HepG2 (cell line): ENCODE results near the gene PTPRM. TPM values are rescaled to one million over a fixed set of nuclear protein-coding genes. Genes with fewer than 3 reads are reported as not detected.

Source experiments
- ATAC-seq: fragments of 200-7000 bp; cut with Tn5 transposase; 3 replicates; pipeline ENCODE4 v1.9.1; 2020; ENCODE audit warnings: mild to moderate bottlenecking, moderate library complexity
- BruUV-seq: library from RNA; stranded (reverse); fragments of 400-500 nt; replicated peaks from 2 replicates; lab custom pipeline; 2021; lab: Mats Ljungman, UMichigan
- CTCF ChIA-PET: fragments of 300-600 bp; formaldehyde crosslinking; extraction: SDS; loops from one replicate; lab custom pipeline; 2021; ENCODE audit warnings: low total read pairs, inconsistent platforms, low intra/inter-chr PET ratio; lab: Yijun Ruan, JAX
- POLR2A ChIA-PET: fragments of 350-600 bp; sonication (Branson Sonifier 250); formaldehyde crosslinking; loops from one replicate; lab custom pipeline; 2020; ENCODE audit warnings: antibody characterized with exemption, inconsistent platforms; lab: Yijun Ruan, JAX
- DNase-seq: peaks from one replicate; pipeline ENCODE4 v3.0.0-alpha.2; 2015; ENCODE audit warnings: low spot score
- FAIRE-seq: peaks from 3 replicates; lab custom pipeline; 2011; peaks lifted over from hg19 to GRCh38; lab: Jason Lieb, UNC
- H2AFZ ChIP-seq: one replicate; pipeline ENCODE4 v1.6.1; 2011; ENCODE audit warnings: low read length, inconsistent platforms
- H3K27ac ChIP-seq: fragments of 300-600 bp; 3 replicates; pipeline ENCODE4 v1.8.0; 2011; ENCODE audit warnings: mixed run types, mild to moderate bottlenecking, mixed read lengths, low read length, inconsistent platforms; ENCODE audit not compliant: insufficient read depth; ENCODE audit errors: extremely low read length
- H3K27me3 ChIP-seq, 2 experiments: fragments of 200-600 bp in 1 of 2; 2 replicates in 1 of 2; 3 replicates in 1 of 2; pipeline versions ENCODE4 v1.6.0 to v1.8.0; 2011; ENCODE audit warnings: low read length in 2 of 2, mild to moderate bottlenecking in 2 of 2, moderate library complexity in 2 of 2, inconsistent platforms in 1 of 2; ENCODE audit not compliant: insufficient read depth in 2 of 2, control insufficient read depth in 1 of 2
- H3K36me3 ChIP-seq, 2 experiments: fragments of 200-600 bp in 1 of 2; replicated peaks in 1 of 2; 2 replicates in 1 of 2; 3 replicates in 1 of 2; pipeline versions ENCODE4 v1.5.1 to v1.8.0; 2011; ENCODE audit warnings: low read length in 2 of 2, inconsistent platforms in 1 of 2; ENCODE audit not compliant: insufficient read depth in 2 of 2, control insufficient read depth in 1 of 2
- H3K4me1 ChIP-seq: 2 replicates; pipeline ENCODE4 v1.5.1; 2012; ENCODE audit warnings: low read length, inconsistent platforms; ENCODE audit not compliant: insufficient read depth
- H3K4me2 ChIP-seq: 2 replicates; pipeline ENCODE4 v1.6.0; 2011; ENCODE audit warnings: low read depth, low read length, inconsistent platforms
- H3K4me3 ChIP-seq, 3 experiments: fragments of 200-600 bp in 1 of 3; sonication (generic), shearing (Covaris generic) in 1 of 3; replicated peaks in 1 of 3; 2 replicates each; pipeline ENCODE4 v1.5.1; 2011 to 2016; ENCODE audit warnings: low read length in 3 of 3, inconsistent platforms in 2 of 3, low read depth in 2 of 3, mild to moderate bottlenecking in 2 of 3, control low read depth in 1 of 3, mixed read lengths in 1 of 3; ENCODE audit not compliant: insufficient read depth in 1 of 3
- H3K79me2 ChIP-seq: one replicate; pipeline ENCODE4 v1.6.1; 2011; ENCODE audit warnings: low read length, inconsistent platforms; ENCODE audit not compliant: insufficient read depth
- H3K9ac ChIP-seq: 2 replicates; pipeline ENCODE4 v1.6.0; 2011; ENCODE audit warnings: mild to moderate bottlenecking, low read depth, low read length, inconsistent platforms; ENCODE audit not compliant: insufficient read depth
- H3K9me3 ChIP-seq: 2 replicates; pipeline ENCODE4 v1.5.1; 2012; ENCODE audit warnings: mild to moderate bottlenecking, low read length
- H4K20me1 ChIP-seq: 2 replicates; pipeline ENCODE4 v1.6.0; 2011; ENCODE audit warnings: inconsistent platforms, mild to moderate bottlenecking, low read length, moderate library complexity; ENCODE audit not compliant: insufficient read depth
- ATF7-NPFF ChIP-seq: sonication (generic); formaldehyde crosslinking; IDR thresholded peaks from 2 replicates; pipeline ENCODE4 v1.8.1; 2023; ENCODE audit warnings: mild to moderate bottlenecking, low read depth, missing genetic modification reagents, moderate library complexity
- ERF ChIP-seq: IDR thresholded peaks from 2 replicates; pipeline ENCODE4 v1.6.1; 2018; ENCODE audit warnings: missing biosample characterization, missing genetic modification reagents
- GTF3A ChIP-seq: sonication (generic); formaldehyde crosslinking; conservative IDR thresholded peaks from 2 replicates; pipeline ENCODE4 v1.4.0; 2020; ENCODE audit warnings: mild to moderate bottlenecking, missing genetic modification reagents
- KAT7 ChIP-seq: IDR thresholded peaks from 2 replicates; pipeline ENCODE4 v1.6.1; 2018; ENCODE audit warnings: borderline replicate concordance, missing compliant biosample characterization
- KLF9 ChIP-seq: IDR thresholded peaks from 2 replicates; pipeline ENCODE4 v1.6.1; 2016; ENCODE audit warnings: low read depth
- MAF1 ChIP-seq: sonication (generic); formaldehyde crosslinking; IDR thresholded peaks from 2 replicates; pipeline ENCODE4 v1.5.0; 2020; ENCODE audit warnings: missing genetic modification reagents, borderline replicate concordance
- PLRG1 ChIP-seq: fragments of 450-650 bp; conservative IDR thresholded peaks from 2 replicates; pipeline ENCODE4 v1.6.1; 2016
- PTBP1 ChIP-seq: fragments of 200-400 bp; formaldehyde crosslinking; IDR thresholded peaks from 2 replicates; pipeline ENCODE4 v1.6.1; 2018; ENCODE audit warnings: low read length, low read depth; ENCODE audit not compliant: poor library complexity, severe bottlenecking
- SMC3 ChIP-seq: IDR thresholded peaks from 2 replicates; pipeline ENCODE4 v1.6.1; 2011; ENCODE audit warnings: low read length, improper control_type of control experiment
- STAG1 ChIP-seq: sonication (generic); formaldehyde crosslinking; IDR thresholded peaks from 2 replicates; pipeline ENCODE4 v1.4.0; 2020; ENCODE audit warnings: missing genetic modification reagents
- ZKSCAN5 ChIP-seq: sonication (generic); formaldehyde crosslinking; IDR thresholded peaks from 2 replicates; pipeline ENCODE4 v1.5.1; 2020; ENCODE audit warnings: mild to moderate bottlenecking, missing genetic modification reagents
- ZNF17 ChIP-seq: sonication (generic); formaldehyde crosslinking; IDR thresholded peaks from 2 replicates; pipeline ENCODE4 v1.5.0; 2020; ENCODE audit warnings: mild to moderate bottlenecking, missing genetic modification reagents
- ZNF33B ChIP-seq: sonication (generic); formaldehyde crosslinking; IDR thresholded peaks from 2 replicates; pipeline ENCODE4 v1.5.1; 2020; ENCODE audit warnings: mild to moderate bottlenecking, missing genetic modification reagents
- WGBS: methylation state at CpG from one replicate; pipeline ENCODE4 v1.1.6; 2017; ENCODE audit warnings: low lambda C conversion rate; 5-methylcytosine and 5-hydroxymethylcytosine counted together
- in situ Hi-C: cut with HindIII; loops from 2 replicates; pipeline ENCODE4 v1.10.0; 2017; ENCODE audit warnings: low pct_unique_long_range_greater_than_20kb; ENCODE audit not compliant: extremely low pct_ligation_motif_present
- intact Hi-C: fragments of 100-400 bp; cut with micrococcal nuclease; formaldehyde crosslinking; loops from one replicate; pipeline ENCODE4 v1.10.0; 2022; ENCODE audit not compliant: unreplicated experiment
- polyA plus RNA-seq, 8 experiments: library from polyadenylated mRNA; depleted of rRNA in 3 of 8; stranded (reverse) in 7 of 8; unstranded in 1 of 8; fragments of >200 nt; fragmentation: Illumina TruSeq in 4 of 8; extraction: Trizol in 4 of 8; gene quantifications; 2 replicates each; pipeline versions ENCODE4 v1.2.1 to v1.2.3, GENCODE V29; 2011 to 2016; ENCODE audit warnings: low read depth in 4 of 8, missing spikeins in 1 of 8, mixed read lengths in 1 of 8; ENCODE audit not compliant: insufficient read depth in 1 of 8
- total RNA-seq, 5 experiments: library from RNA; depleted of rRNA; stranded (reverse); fragments of >200 nt; fragmentation: Illumina TruSeq; extraction: Trizol; gene quantifications; 2 replicates each; pipeline ENCODE4 v1.2.3, GENCODE V29; 2016; ENCODE audit warnings: low read depth in 1 of 5
- TF ChIP-seq, protein P1 (sequence below): sonication (generic); formaldehyde crosslinking; IDR thresholded peaks from 2 replicates; pipeline ENCODE4 v1.4.0; 2020; ENCODE audit warnings: missing genetic modification reagents
- TF ChIP-seq, protein P2 (sequence below): sonication (generic); formaldehyde crosslinking; IDR thresholded peaks from 2 replicates; pipeline ENCODE4 v1.4.0; 2020; ENCODE audit warnings: missing genetic modification reagents
- TF ChIP-seq, protein P3 (sequence below): sonication (generic); formaldehyde crosslinking; IDR thresholded peaks from 2 replicates; pipeline ENCODE4 v1.5.0; 2020; ENCODE audit warnings: mild to moderate bottlenecking, missing genetic modification reagents, moderate library complexity

PTPRM gene
- total and polyA plus RNA-seq, 2 of the 13 experiments (the other 11 are each of a cell fraction or from before 2014, with no cell fraction given), result 12.6 to 108 TPM

DNA sequence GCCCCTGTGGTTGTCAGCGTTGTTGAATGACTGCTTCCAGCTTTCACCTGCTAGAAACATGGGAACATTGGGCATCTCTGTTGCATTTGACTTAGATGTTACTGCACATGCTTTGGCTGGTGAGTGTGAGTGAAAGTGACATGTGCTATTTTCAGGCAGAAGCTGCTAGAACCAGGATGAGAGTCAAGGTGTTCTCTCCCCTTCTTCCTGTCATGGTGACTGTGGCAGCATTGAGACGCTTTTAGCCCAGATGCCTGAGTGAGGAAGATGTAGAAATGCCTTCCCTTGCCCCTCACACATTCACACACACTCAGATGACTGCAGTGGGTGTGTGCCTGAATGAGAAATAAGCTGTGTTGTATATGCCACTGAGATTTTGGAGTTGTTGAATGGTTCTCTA, 220.2 kb downstream of the PTPRM start (continued):
- TF ChIP-seq, protein P1, sequence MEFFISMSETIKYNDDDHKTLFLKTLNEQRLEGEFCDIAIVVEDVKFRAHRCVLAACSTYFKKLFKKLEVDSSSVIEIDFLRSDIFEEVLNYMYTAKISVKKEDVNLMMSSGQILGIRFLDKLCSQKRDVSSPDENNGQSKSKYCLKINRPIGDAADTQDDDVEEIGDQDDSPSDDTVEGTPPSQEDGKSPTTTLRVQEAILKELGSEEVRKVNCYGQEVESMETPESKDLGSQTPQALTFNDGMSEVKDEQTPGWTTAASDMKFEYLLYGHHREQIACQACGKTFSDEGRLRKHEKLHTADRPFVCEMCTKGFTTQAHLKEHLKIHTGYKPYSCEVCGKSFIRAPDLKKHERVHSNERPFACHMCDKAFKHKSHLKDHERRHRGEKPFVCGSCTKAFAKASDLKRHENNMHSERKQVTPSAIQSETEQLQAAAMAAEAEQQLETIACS, result no peak
- no peak for TF ChIP-seq ZNF17
- no peak for TF ChIP-seq KAT7 (CRISPR knock-in tag)
- TF ChIP-seq ERF (CRISPR knock-in tag), result no peak
- TF ChIP-seq, all 625 proteins: peak for 0

DNA sequence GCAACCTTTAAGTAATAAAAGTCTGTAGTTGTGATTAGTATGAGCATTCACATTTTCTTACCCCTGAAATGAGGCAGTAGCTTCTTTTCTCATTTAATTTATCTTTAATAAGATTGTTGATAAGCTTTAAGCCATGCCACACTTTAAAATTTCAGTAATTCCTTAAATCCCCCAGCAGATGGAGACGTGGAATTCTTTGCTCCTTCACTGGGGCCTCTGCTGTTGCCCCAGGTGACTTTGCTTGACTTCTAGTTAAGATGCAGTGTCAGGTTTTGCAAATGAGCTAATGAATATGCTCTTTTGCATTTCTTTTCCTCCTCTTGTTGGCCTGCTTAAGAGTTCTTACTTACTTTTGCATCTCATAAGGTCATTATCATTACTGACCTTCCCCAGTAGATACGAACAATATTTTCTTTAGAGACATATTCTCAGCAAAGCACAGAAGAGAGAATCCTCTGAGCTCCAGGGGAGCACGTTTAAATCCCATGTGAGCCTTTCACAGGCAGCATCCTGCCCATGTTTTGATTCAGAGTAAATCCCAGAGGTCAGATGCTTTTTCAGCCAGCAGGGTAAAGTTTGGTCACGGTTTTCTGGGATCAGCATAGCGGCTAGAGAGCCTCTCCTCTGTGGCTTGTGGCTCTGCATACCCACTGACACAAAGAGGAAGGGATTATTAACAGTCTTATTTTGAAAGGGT, 222.9 kb downstream of the PTPRM start:
- DNase-seq, result peak; percentile 31
- BruUV-seq, result no TSS peak

More for the DNA sequence above, 222.9 kb downstream of the PTPRM start:
- ATAC-seq, result peak; percentile 68
- FAIRE-seq, result peak; percentile 68
- POLR2A ChIA-PET, result no interaction called here
- Histone ChIP-seq H3K4me1 (peaks cover 12% of the 10 kb centered on the region), H3K9me3 (no peaks in the 10 kb centered on the region), H3K79me2 (no peaks in the 10 kb centered on the region), H3K36me3 (no peaks in the 10 kb centered on the region), H3K27me3 (no peaks in the 10 kb centered on the region), H3K27ac (no peak overlapping the region), H3K4me2 (no peak overlapping the region), H2AFZ (no peak overlapping the region), H3K4me3 (no peak overlapping the region), H3K9ac (no peak overlapping the region), H4K20me1 (no peaks in the 10 kb centered on the region)
- WGBS, result 62% methylated on average over 5 of the region's 5 CpGs
- in situ Hi-C loops (loop anchor here (10.0 to 25.0 kb wide), 2 partner anchors 528 to 605 kb away; no protein-coding TSS in a partner anchor), intact Hi-C loops (loop anchor here (2.0 to 10.0 kb wide), 3 partner anchors 195 to 599 kb away; no protein-coding TSS in a partner anchor)
- TF ChIP-seq PLRG1 (no peak), SMC3 (peak; percentile 61; the same call in 1 of the 2 replicates), STAG1 (peak; percentile 76), PTBP1 (no peak), ZNF33B (CRISPR knock-in tag) (no peak), MAF1 (no peak), ATF7-NPFF (CRISPR knock-in tag) (no peak), GTF3A (no peak), ZKSCAN5 (CRISPR knock-in tag) (no peak), KLF9 (CRISPR knock-in tag) (no peak)
- TF ChIP-seq, protein P2, sequence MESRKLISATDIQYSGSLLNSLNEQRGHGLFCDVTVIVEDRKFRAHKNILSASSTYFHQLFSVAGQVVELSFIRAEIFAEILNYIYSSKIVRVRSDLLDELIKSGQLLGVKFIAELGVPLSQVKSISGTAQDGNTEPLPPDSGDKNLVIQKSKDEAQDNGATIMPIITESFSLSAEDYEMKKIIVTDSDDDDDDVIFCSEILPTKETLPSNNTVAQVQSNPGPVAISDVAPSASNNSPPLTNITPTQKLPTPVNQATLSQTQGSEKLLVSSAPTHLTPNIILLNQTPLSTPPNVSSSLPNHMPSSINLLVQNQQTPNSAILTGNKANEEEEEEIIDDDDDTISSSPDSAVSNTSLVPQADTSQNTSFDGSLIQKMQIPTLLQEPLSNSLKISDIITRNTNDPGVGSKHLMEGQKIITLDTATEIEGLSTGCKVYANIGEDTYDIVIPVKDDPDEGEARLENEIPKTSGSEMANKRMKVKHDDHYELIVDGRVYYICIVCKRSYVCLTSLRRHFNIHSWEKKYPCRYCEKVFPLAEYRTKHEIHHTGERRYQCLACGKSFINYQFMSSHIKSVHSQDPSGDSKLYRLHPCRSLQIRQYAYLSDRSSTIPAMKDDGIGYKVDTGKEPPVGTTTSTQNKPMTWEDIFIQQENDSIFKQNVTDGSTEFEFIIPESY (CRISPR knock-in tag), result peak; percentile 41; the same call in 1 of the 2 replicates
- TF ChIP-seq, protein P3, sequence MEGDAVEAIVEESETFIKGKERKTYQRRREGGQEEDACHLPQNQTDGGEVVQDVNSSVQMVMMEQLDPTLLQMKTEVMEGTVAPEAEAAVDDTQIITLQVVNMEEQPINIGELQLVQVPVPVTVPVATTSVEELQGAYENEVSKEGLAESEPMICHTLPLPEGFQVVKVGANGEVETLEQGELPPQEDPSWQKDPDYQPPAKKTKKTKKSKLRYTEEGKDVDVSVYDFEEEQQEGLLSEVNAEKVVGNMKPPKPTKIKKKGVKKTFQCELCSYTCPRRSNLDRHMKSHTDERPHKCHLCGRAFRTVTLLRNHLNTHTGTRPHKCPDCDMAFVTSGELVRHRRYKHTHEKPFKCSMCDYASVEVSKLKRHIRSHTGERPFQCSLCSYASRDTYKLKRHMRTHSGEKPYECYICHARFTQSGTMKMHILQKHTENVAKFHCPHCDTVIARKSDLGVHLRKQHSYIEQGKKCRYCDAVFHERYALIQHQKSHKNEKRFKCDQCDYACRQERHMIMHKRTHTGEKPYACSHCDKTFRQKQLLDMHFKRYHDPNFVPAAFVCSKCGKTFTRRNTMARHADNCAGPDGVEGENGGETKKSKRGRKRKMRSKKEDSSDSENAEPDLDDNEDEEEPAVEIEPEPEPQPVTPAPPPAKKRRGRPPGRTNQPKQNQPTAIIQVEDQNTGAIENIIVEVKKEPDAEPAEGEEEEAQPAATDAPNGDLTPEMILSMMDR (CRISPR knock-in tag), result peak; percentile 60
- CTCF ChIA-PET, result interaction anchor here (0.8 kb wide), 1 partner anchor 22 kb away, joined by 4 read pairs; no protein-coding TSS in a partner anchor
